ENCODE measurements around the gene FFAR2.

Gene FFAR2

DNA sequence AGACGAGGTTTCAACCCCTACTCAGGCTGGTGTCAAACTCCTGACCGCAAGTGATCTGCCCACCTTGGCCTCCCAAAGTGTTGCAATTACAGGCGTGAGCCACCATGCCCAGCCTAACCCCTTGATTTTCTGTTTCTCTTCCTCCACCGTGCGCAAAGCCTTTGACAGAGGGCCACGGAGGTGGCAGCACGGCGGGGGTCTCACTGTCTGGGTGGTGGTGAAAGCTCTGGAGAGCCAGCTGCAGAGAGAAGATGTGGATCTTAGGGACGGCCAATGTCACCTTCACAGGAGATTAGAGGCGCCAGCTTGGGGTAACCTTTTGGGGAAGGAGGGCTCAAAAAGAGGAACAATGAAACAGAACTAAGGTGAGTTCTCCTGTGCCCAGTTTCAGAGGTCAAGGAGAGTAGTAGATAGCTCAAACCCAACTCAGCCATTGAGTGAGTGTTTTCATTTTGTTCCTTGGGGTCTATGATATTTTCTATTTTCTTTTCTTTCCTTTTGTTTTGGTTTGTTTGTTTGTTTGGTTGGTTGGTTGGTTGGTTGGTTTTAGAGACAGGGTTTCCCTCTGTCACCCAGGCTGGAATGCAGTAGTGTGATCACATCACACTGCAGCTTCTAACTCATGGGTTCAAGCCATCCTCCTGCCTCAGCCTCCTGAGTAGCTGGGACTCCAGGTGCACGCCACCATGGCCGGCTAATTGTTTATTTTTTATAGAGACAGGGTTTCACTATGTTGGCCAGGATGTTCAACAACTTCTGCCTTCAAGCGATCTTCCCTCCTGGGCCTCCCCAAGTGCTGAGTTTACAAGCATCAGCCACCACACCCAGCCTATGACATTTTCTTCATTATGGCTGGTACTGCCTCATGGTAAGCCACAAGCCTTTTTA lies 39.5 kb upstream of the FFAR2 start:
- Histone ChIP-seq H3K9me3 (ENCODE audit: control insufficient read depth, low read length) (no peaks in the 10 kb centered on the region), H3K27ac (ENCODE audit: insufficient read depth, low read length, poor library complexity, severe bottlenecking) (no peak overlapping the region), H3K4me3 (ENCODE audit: insufficient read depth, low read depth, low read length, poor library complexity, severe bottlenecking) (no peak overlapping the region), H3K36me3 (ENCODE audit: control insufficient read depth, insufficient read depth, low read length) (no peaks in the 10 kb centered on the region), H3K27me3 (replicated peaks; ENCODE audit: control insufficient read depth, insufficient read depth, low read length, poor library complexity, severe bottlenecking) (no peaks in the 10 kb centered on the region), H3K4me1 (ENCODE audit: control insufficient read depth, insufficient read depth, low read length, poor library complexity, severe bottlenecking) (no peaks in the 10 kb centered on the region)
- DNase-seq: no peak

DNA sequence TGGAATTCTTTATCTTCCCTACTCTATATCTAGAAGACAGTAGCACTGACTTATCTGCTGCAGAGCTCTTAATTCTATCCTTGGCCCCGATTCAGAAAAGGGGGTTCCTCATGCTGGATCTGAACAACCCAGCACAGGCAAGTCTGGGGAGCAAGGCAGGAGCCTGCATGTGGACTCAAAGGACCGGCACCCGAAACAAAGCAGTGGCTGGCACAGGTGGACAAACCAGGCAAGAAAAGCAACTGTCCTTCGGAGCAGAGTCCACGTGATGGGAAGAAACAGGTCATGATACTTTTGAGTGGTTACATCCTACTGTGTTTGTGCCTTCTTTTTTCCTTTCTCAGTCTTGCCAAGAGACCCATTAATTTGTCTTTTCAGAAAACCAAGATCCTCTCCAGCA lies 38.9 kb upstream of the FFAR2 start:
- no peak for DNase-seq
- Histone ChIP-seq H3K36me3 (ENCODE audit: control insufficient read depth, insufficient read depth, low read length) (no peaks in the 10 kb centered on the region), H3K4me3 (ENCODE audit: insufficient read depth, low read depth, low read length, poor library complexity, severe bottlenecking) (no peak overlapping the region), H3K27me3 (replicated peaks; ENCODE audit: control insufficient read depth, insufficient read depth, low read length, poor library complexity, severe bottlenecking) (no peaks in the 10 kb centered on the region), H3K4me1 (ENCODE audit: control insufficient read depth, insufficient read depth, low read length, poor library complexity, severe bottlenecking) (no peaks in the 10 kb centered on the region), H3K27ac (ENCODE audit: insufficient read depth, low read length, poor library complexity, severe bottlenecking) (no peak overlapping the region), H3K9me3 (ENCODE audit: control insufficient read depth, low read length) (no peaks in the 10 kb centered on the region)

DNA sequence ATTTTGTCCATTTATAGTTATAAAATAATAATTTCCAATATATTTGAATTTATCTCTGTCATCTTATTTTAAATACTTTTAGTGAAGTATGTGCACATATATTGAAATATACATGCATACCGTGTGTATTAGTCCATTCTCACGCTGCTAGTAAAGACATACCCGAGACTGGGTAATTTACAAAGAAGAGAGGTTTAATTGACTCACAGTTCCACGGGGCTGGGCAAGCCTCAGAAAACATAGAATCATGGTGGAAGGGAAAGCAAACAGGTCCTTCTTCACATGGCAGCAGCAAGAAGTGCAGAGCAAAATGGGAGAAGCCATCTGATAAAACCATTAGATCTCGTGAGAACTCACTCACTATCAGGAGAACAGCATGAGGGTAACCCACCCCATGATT lies 37.6 kb upstream of the FFAR2 start:
- H3K4me3 ChIP-seq (ENCODE audit: insufficient read depth, low read depth, low read length, poor library complexity, severe bottlenecking): no peak overlapping the region
- H3K36me3 ChIP-seq (ENCODE audit: control insufficient read depth, insufficient read depth, low read length): no peaks in the 10 kb centered on the region
- H3K4me1 ChIP-seq (ENCODE audit: control insufficient read depth, insufficient read depth, low read length, poor library complexity, severe bottlenecking): no peaks in the 10 kb centered on the region
- DNase-seq: no peak
- H3K27me3 ChIP-seq (replicated peaks; ENCODE audit: control insufficient read depth, insufficient read depth, low read length, poor library complexity, severe bottlenecking): no peaks in the 10 kb centered on the region
- H3K9me3 ChIP-seq (ENCODE audit: control insufficient read depth, low read length): no peaks in the 10 kb centered on the region
- no peak overlapping the region for H3K27ac ChIP-seq (ENCODE audit: insufficient read depth, low read length, poor library complexity, severe bottlenecking)

DNA sequence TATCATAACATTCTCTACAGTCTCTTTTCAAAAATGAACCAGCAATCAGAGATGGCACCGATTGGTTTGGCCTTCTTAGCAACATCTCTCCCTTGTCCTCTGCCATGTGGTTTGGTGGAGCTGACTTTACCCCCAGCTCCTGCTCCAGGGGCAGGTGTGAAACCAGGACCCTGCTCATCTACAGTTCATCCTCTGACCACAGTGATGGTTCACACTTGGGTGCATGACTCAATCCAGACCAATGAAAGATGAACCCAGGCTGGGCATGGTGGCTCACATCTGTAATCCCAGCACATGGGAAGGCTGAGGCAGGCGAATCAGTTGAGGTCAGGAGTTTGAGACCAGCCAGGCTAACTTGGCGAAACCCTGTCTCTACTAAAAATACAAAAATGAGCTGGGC lies 33.6 kb upstream of the FFAR2 start:
- H3K4me1 ChIP-seq (ENCODE audit: control insufficient read depth, insufficient read depth, low read length, poor library complexity, severe bottlenecking): no peaks in the 10 kb centered on the region
- H3K9me3 ChIP-seq (ENCODE audit: control insufficient read depth, low read length): no peaks in the 10 kb centered on the region
- H3K27me3 ChIP-seq (replicated peaks; ENCODE audit: control insufficient read depth, insufficient read depth, low read length, poor library complexity, severe bottlenecking): no peaks in the 10 kb centered on the region
- H3K36me3 ChIP-seq (ENCODE audit: control insufficient read depth, insufficient read depth, low read length): no peaks in the 10 kb centered on the region
- no peak for DNase-seq
- no peak overlapping the region for H3K27ac ChIP-seq (ENCODE audit: insufficient read depth, low read length, poor library complexity, severe bottlenecking)
- no peak overlapping the region for H3K4me3 ChIP-seq (ENCODE audit: insufficient read depth, low read depth, low read length, poor library complexity, severe bottlenecking)

DNA sequence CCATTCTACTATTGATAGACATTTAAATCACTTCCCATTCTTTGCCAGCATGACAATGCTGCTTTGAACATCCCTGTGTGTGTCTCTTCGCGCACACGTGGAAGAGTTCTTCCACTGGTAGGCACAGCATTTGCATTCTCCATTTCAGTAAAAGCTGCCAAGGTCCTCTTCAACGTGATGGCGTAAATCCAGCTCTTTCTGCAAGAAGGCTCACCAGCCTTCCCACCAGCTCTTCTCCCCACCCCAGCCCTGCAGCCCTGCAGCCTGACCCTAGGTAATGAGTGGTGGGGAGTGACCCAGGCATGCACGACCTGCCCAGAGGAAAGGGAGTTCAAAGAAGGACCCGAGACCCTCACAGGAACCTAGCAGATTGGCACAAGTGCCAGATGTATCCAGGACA lies 31.7 kb upstream of the FFAR2 start:
- H3K36me3 ChIP-seq (ENCODE audit: control insufficient read depth, insufficient read depth, low read length): no peaks in the 10 kb centered on the region
- H3K27me3 ChIP-seq (replicated peaks; ENCODE audit: control insufficient read depth, insufficient read depth, low read length, poor library complexity, severe bottlenecking): no peaks in the 10 kb centered on the region
- no peak overlapping the region for H3K27ac ChIP-seq (ENCODE audit: insufficient read depth, low read length, poor library complexity, severe bottlenecking)
- H3K4me3 ChIP-seq (ENCODE audit: insufficient read depth, low read depth, low read length, poor library complexity, severe bottlenecking): no peak overlapping the region
- no peak for DNase-seq
- H3K4me1 ChIP-seq (ENCODE audit: control insufficient read depth, insufficient read depth, low read length, poor library complexity, severe bottlenecking): no peaks in the 10 kb centered on the region
- no peaks in the 10 kb centered on the region for H3K9me3 ChIP-seq (ENCODE audit: control insufficient read depth, low read length)

DNA sequence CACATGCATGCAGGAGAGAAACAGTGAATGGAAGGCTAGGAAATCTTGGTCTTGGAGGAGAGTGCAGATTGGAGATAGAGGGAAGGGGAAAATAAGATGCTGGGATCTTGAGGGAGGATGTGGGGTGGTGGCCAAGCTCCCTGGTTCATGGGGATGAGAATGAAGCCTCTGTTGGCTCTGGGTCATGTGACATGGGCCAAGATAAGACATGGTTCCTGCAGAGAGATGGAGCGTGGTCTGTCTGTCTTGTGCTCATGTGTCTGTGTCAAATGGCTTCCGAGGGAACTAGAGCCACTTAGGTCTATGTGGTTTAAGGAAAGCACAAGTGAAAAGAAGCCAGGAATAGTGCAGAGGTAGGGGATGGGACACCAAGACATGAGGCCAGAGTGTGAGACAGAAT lies 30.8 kb upstream of the FFAR2 start:
- DNase-seq: no peak
- Histone ChIP-seq H3K9me3 (ENCODE audit: control insufficient read depth, low read length) (no peaks in the 10 kb centered on the region), H3K4me1 (ENCODE audit: control insufficient read depth, insufficient read depth, low read length, poor library complexity, severe bottlenecking) (no peaks in the 10 kb centered on the region), H3K27ac (ENCODE audit: insufficient read depth, low read length, poor library complexity, severe bottlenecking) (no peak overlapping the region), H3K27me3 (replicated peaks; ENCODE audit: control insufficient read depth, insufficient read depth, low read length, poor library complexity, severe bottlenecking) (no peaks in the 10 kb centered on the region), H3K36me3 (ENCODE audit: control insufficient read depth, insufficient read depth, low read length) (no peaks in the 10 kb centered on the region), H3K4me3 (ENCODE audit: insufficient read depth, low read depth, low read length, poor library complexity, severe bottlenecking) (no peak overlapping the region)

DNA sequence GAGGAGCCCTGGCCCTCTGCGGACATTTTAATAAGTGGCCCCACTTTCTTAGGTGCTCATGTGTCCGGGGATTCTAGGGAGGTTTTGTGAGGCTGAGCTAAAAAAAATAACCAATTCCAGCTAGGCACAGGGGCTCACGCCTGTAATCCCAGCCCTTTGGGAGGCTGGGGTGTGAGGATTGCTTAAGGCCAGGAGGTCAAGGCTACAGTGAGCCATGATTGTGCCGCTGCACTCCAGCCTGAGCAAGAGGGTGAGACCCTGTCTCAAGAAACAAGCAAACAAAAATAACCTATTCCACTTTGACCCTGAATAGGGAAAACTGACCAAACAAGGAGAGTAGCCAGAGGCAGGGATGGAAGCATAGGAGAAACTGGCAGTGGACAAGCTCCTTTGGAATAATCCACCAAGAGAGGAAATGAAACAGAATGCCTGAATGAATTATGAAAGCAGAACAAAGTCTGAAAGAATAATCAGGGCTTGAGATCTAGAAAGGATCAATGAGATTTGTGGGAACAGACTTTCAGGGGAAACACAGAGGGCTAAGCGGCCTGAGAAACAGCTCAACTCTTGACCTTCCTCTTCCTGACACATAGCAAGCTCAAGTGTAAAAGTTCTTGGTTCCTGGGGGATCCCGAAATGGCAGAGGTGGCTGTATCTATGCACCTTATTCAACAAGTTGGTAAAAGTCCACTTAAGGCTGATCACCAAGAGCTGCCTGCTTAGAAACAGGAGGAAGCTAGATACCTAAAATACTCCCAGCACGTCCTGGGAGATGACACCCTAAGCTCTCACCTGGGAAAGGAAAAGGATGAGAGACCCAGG lies 30.1 kb upstream of the FFAR2 start:
- DNase-seq: no peak
- H3K9me3 ChIP-seq (ENCODE audit: control insufficient read depth, low read length): no peaks in the 10 kb centered on the region
- no peaks in the 10 kb centered on the region for H3K27me3 ChIP-seq (replicated peaks; ENCODE audit: control insufficient read depth, insufficient read depth, low read length, poor library complexity, severe bottlenecking)
- H3K4me3 ChIP-seq (ENCODE audit: insufficient read depth, low read depth, low read length, poor library complexity, severe bottlenecking): no peak overlapping the region
- no peak overlapping the region for H3K27ac ChIP-seq (ENCODE audit: insufficient read depth, low read length, poor library complexity, severe bottlenecking)
- no peaks in the 10 kb centered on the region for H3K36me3 ChIP-seq (ENCODE audit: control insufficient read depth, insufficient read depth, low read length)
- H3K4me1 ChIP-seq (ENCODE audit: control insufficient read depth, insufficient read depth, low read length, poor library complexity, severe bottlenecking): no peaks in the 10 kb centered on the region

DNA sequence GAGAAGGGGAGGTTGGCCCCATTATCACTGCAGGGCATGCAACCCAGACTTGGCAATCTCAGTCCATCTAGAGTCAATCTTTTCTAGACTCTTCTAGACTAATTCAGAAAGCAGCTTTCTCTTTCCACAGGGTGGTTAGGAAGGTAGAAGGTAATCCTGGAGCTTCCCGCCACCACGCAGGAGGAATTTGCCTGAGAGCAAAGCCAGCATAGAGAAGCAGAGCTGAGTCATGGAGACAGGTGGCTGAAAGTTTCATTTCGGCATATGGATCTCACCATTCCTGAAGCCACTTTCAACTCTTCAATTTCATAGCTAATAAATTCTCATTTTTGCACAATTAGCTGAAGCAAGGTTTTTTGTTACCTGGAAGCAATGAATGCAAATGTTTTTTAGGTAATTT lies 29.0 kb upstream of the FFAR2 start:
- no peaks in the 10 kb centered on the region for H3K9me3 ChIP-seq (ENCODE audit: control insufficient read depth, low read length)

DNA sequence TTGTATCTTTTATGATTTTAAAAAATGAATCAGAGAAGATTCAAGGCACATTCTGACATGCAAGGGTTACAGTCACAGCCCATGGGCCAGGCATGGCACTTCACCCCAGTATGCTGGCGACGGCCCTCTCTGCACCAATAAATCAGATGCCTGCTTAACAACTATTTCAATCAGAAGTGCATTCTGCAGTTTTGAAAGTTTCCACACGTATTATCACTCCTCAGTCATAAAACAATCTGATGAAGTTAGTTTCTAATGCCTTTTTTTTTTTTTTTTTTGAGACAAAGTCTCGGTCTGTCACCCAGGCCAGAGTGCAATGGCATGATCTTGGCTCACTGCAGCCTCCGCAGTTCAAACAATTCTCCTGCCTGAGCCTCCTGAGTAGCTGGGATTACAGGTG lies 28.3 kb upstream of the FFAR2 start:
- no peak overlapping the region for H3K27ac ChIP-seq (ENCODE audit: insufficient read depth, low read length, poor library complexity, severe bottlenecking)
- H3K27me3 ChIP-seq (replicated peaks; ENCODE audit: control insufficient read depth, insufficient read depth, low read length, poor library complexity, severe bottlenecking): no peaks in the 10 kb centered on the region
- no peak overlapping the region for H3K4me3 ChIP-seq (ENCODE audit: insufficient read depth, low read depth, low read length, poor library complexity, severe bottlenecking)
- no peaks in the 10 kb centered on the region for H3K36me3 ChIP-seq (ENCODE audit: control insufficient read depth, insufficient read depth, low read length)
- DNase-seq: no peak
- H3K4me1 ChIP-seq (ENCODE audit: control insufficient read depth, insufficient read depth, low read length, poor library complexity, severe bottlenecking): no peaks in the 10 kb centered on the region
- H3K9me3 ChIP-seq (ENCODE audit: control insufficient read depth, low read length): no peaks in the 10 kb centered on the region

More for the DNA sequence above, 29.0 kb upstream of the FFAR2 start:
- DNase-seq: no peak
- H3K4me3 ChIP-seq (ENCODE audit: insufficient read depth, low read depth, low read length, poor library complexity, severe bottlenecking): no peak overlapping the region
- H3K27me3 ChIP-seq (replicated peaks; ENCODE audit: control insufficient read depth, insufficient read depth, low read length, poor library complexity, severe bottlenecking): no peaks in the 10 kb centered on the region
- H3K27ac ChIP-seq (ENCODE audit: insufficient read depth, low read length, poor library complexity, severe bottlenecking): no peak overlapping the region
- no peaks in the 10 kb centered on the region for H3K4me1 ChIP-seq (ENCODE audit: control insufficient read depth, insufficient read depth, low read length, poor library complexity, severe bottlenecking)
- no peaks in the 10 kb centered on the region for H3K36me3 ChIP-seq (ENCODE audit: control insufficient read depth, insufficient read depth, low read length)

DNA sequence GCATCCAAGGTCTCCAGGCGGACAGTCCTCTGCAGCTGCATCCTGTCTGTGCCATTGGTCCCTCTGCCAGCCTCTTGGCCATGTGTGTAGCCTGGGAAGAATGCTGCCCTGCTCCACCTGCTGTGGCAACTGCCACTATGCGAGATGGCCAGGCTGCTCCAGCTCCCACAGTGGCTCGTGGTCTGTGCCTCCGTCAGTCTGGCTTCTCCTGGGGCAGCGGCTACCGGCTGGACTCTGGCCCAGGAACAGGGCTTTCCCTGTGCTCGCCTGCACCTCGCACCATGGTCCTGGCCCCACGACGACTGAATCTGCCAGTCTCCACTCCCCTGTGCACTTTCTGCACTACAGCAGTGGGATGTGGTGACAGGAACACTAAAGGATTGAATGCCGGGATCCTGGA lies 26.7 kb upstream of the FFAR2 start:
- DNase-seq: no peak
- H3K27me3 ChIP-seq (replicated peaks; ENCODE audit: control insufficient read depth, insufficient read depth, low read length, poor library complexity, severe bottlenecking): no peaks in the 10 kb centered on the region
- H3K36me3 ChIP-seq (ENCODE audit: control insufficient read depth, insufficient read depth, low read length): no peaks in the 10 kb centered on the region
- H3K4me3 ChIP-seq (ENCODE audit: insufficient read depth, low read depth, low read length, poor library complexity, severe bottlenecking): no peak overlapping the region
- no peak overlapping the region for H3K27ac ChIP-seq (ENCODE audit: insufficient read depth, low read length, poor library complexity, severe bottlenecking)
- H3K4me1 ChIP-seq (ENCODE audit: control insufficient read depth, insufficient read depth, low read length, poor library complexity, severe bottlenecking): no peaks in the 10 kb centered on the region
- H3K9me3 ChIP-seq (ENCODE audit: control insufficient read depth, low read length): no peaks in the 10 kb centered on the region
